GM12878 (cell line): ENCODE measurements around the gene PEX6.

ENCODE experiments used
- BCLAF1 ChIP-seq: fragments of 450-650 bp; IDR thresholded peaks from 2 replicates; pipeline ENCODE4 v1.6.1; 2017; ENCODE audit warnings: antibody characterized with exemption, mild to moderate bottlenecking, moderate library complexity
- CEBPB ChIP-seq, 2 experiments: fragments of 150-350 bp in 1 of 2; IDR thresholded peaks; 2 replicates each; pipeline ENCODE4 v1.6.1; 2012 to 2014; ENCODE audit warnings: low read depth in 2 of 2, low read length in 2 of 2, borderline replicate concordance in 1 of 2, inconsistent platforms in 1 of 2
- CHD4 ChIP-seq: fragments of 200-600 bp; sonication (generic); IDR thresholded peaks from 2 replicates; pipeline ENCODE4 v1.6.1; 2016; ENCODE audit warnings: mild to moderate bottlenecking
- EZH2 ChIP-seq: IDR thresholded peaks from 2 replicates; pipeline ENCODE4 v1.6.1; 2012; ENCODE audit warnings: low read depth, mild to moderate bottlenecking, control low read depth, inconsistent platforms, low read length, borderline replicate concordance; ENCODE audit not compliant: control insufficient read depth
- IRF3 ChIP-seq: fragments of 450-650 bp; IDR thresholded peaks from 2 replicates; pipeline ENCODE4 v1.6.1; 2014; ENCODE audit warnings: mild to moderate bottlenecking
- MAX ChIP-seq: IDR thresholded peaks from 2 replicates; pipeline ENCODE4 v1.6.1; 2012; ENCODE audit warnings: low read depth, low read length, improper control_type of control experiment
- MYC ChIP-seq: IDR thresholded peaks from 2 replicates; pipeline ENCODE4 v1.6.1; 2011; ENCODE audit warnings: mild to moderate bottlenecking, low read length, moderate library complexity, inconsistent platforms; ENCODE audit not compliant: insufficient read depth, insufficient replicate concordance, insufficient read length, severe bottlenecking
- SPI1 ChIP-seq: IDR thresholded peaks from 2 replicates; pipeline ENCODE4 v1.6.1; 2011; ENCODE audit warnings: low read depth, mild to moderate bottlenecking, low read length, moderate library complexity, borderline replicate concordance; ENCODE audit not compliant: insufficient read depth
- ZNF274 ChIP-seq: IDR thresholded peaks from one replicate; pipeline ENCODE4 v1.8.0; 2011; ENCODE audit not compliant: insufficient read length, insufficient read depth

- TF ChIP-seq MYC (no peak), MAX (no peak), ZNF274 (no peak), CEBPB (IDR thresholded peaks at IDR 0.05; ENCODE audit: borderline replicate concordance in 1 of 2, low read depth in 2 of 2, low read length in 2 of 2) (no peak), CHD4 (no peak), IRF3 (no peak), EZH2 (no peak), SPI1 (no peak), BCLAF1 (no peak)
Observed at GRCh38 chr6:42970871-42971612, 7.9 kb downstream of the PEX6 start.
